Endothelial cell of umbilical vein (primary cell): Measurements from ENCODE around the gene SBF1. TPM values are rescaled to one million over a fixed set of nuclear protein-coding genes. Genes with fewer than 3 reads are reported as not detected.

Experiments used
- BruUV-seq: library from RNA; stranded (reverse); fragments of 400-500 nt; replicated peaks from 2 replicates; lab custom pipeline; 2021; lab: Mats Ljungman, UMichigan
- CTCF ChIA-PET: fragments of 300-600, 350-600 bp; sonication (Branson Sonifier 250); formaldehyde crosslinking; loops from one replicate; lab custom pipeline; 2021; ENCODE audit warnings: antibody characterized with exemption, inconsistent platforms; lab: Charles Lee
- POLR2A ChIA-PET: fragments of 300-600, 350-600 bp; sonication (Branson Sonifier 250); formaldehyde crosslinking; loops from one replicate; lab custom pipeline; 2021; ENCODE audit warnings: antibody characterized with exemption, inconsistent platforms; lab: Charles Lee
- DNase-seq: peaks from one replicate; pipeline ENCODE4 v3.0.0-alpha.2; 2011; ENCODE audit warnings: low read depth, low spot score
- FAIRE-seq: peaks from 2 replicates; lab custom pipeline; 2011; peaks lifted over from hg19 to GRCh38; lab: Jason Lieb, UNC
- H2AFZ ChIP-seq: 2 replicates; pipeline ENCODE4 v1.6.0; 2012; ENCODE audit warnings: low read depth, low read length, control low read depth, inconsistent platforms
- H3K27ac ChIP-seq: 2 replicates; pipeline ENCODE4 v1.5.1; 2011; ENCODE audit warnings: low read depth, mild to moderate bottlenecking, control low read depth, low read length, moderate library complexity; ENCODE audit not compliant: insufficient read depth
- H3K27me3 ChIP-seq, 2 experiments: 2 replicates each; pipeline versions ENCODE4 v1.6.0 to v1.6.1; 2011; ENCODE audit warnings: low read length in 2 of 2, mixed read lengths in 1 of 2; ENCODE audit not compliant: control insufficient read depth in 2 of 2, insufficient read depth in 2 of 2
- H3K36me3 ChIP-seq, 2 experiments: 2 replicates in 1 of 2; 3 replicates in 1 of 2; pipeline ENCODE4 v1.5.1; 2011; ENCODE audit warnings: low read length in 2 of 2, mild to moderate bottlenecking in 1 of 2, moderate library complexity in 1 of 2; ENCODE audit not compliant: control insufficient read depth in 2 of 2, insufficient read depth in 2 of 2; ENCODE audit errors: extremely low read depth in 1 of 2
- H3K4me1 ChIP-seq: 3 replicates; pipeline ENCODE4 v1.5.1; 2011; ENCODE audit warnings: mild to moderate bottlenecking, low read length; ENCODE audit not compliant: control insufficient read depth, insufficient read depth; ENCODE audit errors: extremely low read depth
- H3K4me2 ChIP-seq: 2 replicates; pipeline ENCODE4 v1.6.1; 2011; ENCODE audit warnings: low read length, control low read depth, mixed read lengths; ENCODE audit not compliant: insufficient read depth
- H3K4me3 ChIP-seq, 3 experiments: fragments of 200-600 bp in 1 of 3; sonication (generic), shearing (Covaris generic) in 1 of 3; replicated peaks in 1 of 3; 2 replicates each; pipeline ENCODE4 v1.5.1; 2011 to 2016; ENCODE audit warnings: control low read depth in 3 of 3, low read length in 3 of 3, mild to moderate bottlenecking in 2 of 3, inconsistent platforms in 1 of 3, low read depth in 1 of 3, moderate library complexity in 1 of 3; ENCODE audit not compliant: insufficient read depth in 1 of 3
- H3K79me2 ChIP-seq: 2 replicates; pipeline ENCODE4 v1.6.0; 2012; ENCODE audit warnings: low read length, inconsistent platforms; ENCODE audit not compliant: control insufficient read depth, insufficient read depth
- H3K9ac ChIP-seq: replicated peaks from 2 replicates; pipeline ENCODE3; 2011; ENCODE audit warnings: low read length, control low read depth; ENCODE audit not compliant: insufficient read depth; ENCODE audit errors: extremely low read depth
- H3K9me1 ChIP-seq: replicated peaks from 3 replicates; pipeline ENCODE4 v1.6.0; 2011; ENCODE audit warnings: mild to moderate bottlenecking, low read length; ENCODE audit not compliant: control insufficient read depth, insufficient read depth; ENCODE audit errors: extremely low read depth
- H3K9me3 ChIP-seq: replicated peaks from 2 replicates; pipeline ENCODE4 v1.5.1; 2012; ENCODE audit warnings: low read length, inconsistent platforms; ENCODE audit not compliant: control insufficient read depth, insufficient read depth
- H4K20me1 ChIP-seq: replicated peaks from 2 replicates; pipeline ENCODE3; 2011; ENCODE audit warnings: mild to moderate bottlenecking, low read length; ENCODE audit not compliant: control insufficient read depth, insufficient read depth; ENCODE audit errors: extremely low read depth
- CTCF ChIP-seq, 2 donors: IDR thresholded peaks; 1 replicate in 1 of 2; 2 replicates in 1 of 2; pipeline ENCODE4 v1.5.1; 2011; ENCODE audit warnings: low read length in 2 of 2, mild to moderate bottlenecking in 2 of 2, moderate library complexity in 2 of 2, control low read depth in 1 of 2, inconsistent platforms in 1 of 2, low read depth in 1 of 2; ENCODE audit not compliant: insufficient read depth in 1 of 2; ENCODE audit errors: extremely low read depth in 1 of 2
- EZH2 ChIP-seq: IDR thresholded peaks from 2 replicates; pipeline ENCODE4 v1.6.1; 2012; ENCODE audit warnings: borderline replicate concordance, low read depth, mild to moderate bottlenecking, moderate library complexity, low read length, inconsistent platforms; ENCODE audit not compliant: severe bottlenecking
- FOS ChIP-seq: IDR thresholded peaks from 2 replicates; pipeline ENCODE4 v1.6.1; 2011; ENCODE audit warnings: mild to moderate bottlenecking, low read length, moderate library complexity, borderline replicate concordance; ENCODE audit not compliant: insufficient read depth
- GATA2 ChIP-seq: IDR thresholded peaks from 2 replicates; pipeline ENCODE4 v1.7.0; 2011; ENCODE audit warnings: low read depth, mild to moderate bottlenecking, moderate library complexity, mixed read lengths, low read length; ENCODE audit not compliant: insufficient read length, insufficient read depth
- JUN ChIP-seq: IDR thresholded peaks from 2 replicates; pipeline ENCODE4 v1.6.1; 2011; ENCODE audit warnings: borderline replicate concordance, low read depth; ENCODE audit not compliant: insufficient read length, insufficient read depth
- MAX ChIP-seq: IDR thresholded peaks from 2 replicates; pipeline ENCODE4 v1.6.1; 2011; ENCODE audit not compliant: insufficient read depth, insufficient read length
- MYC ChIP-seq: IDR thresholded peaks from one replicate; pipeline ENCODE4 v1.6.1; 2011; ENCODE audit warnings: mild to moderate bottlenecking, low read depth, low read length
- POLR2A ChIP-seq: IDR thresholded peaks from 2 replicates; pipeline ENCODE4 v1.6.1; 2012; ENCODE audit warnings: low read depth, mild to moderate bottlenecking, control low read depth, low read length
- POLR2AphosphoS5 ChIP-seq: IDR thresholded peaks from 2 replicates; pipeline ENCODE4 v1.6.1; 2012; ENCODE audit warnings: low read depth, mild to moderate bottlenecking, control low read depth, low read length, moderate library complexity; ENCODE audit not compliant: insufficient read depth
- dilution Hi-C: fragments of 300-500 bp; cut with MboI; formaldehyde crosslinking; loops from one replicate; pipeline ENCODE4 v1.15.0; 2019; ENCODE audit warnings: low sequenced_read_pairs; ENCODE audit not compliant: extremely low pct_ligation_motif_present
- intact Hi-C: fragments of 100-400 bp; cut with micrococcal nuclease; formaldehyde crosslinking; loops from one replicate; pipeline ENCODE4 v1.10.0; 2022
- polyA plus RNA-seq, 4 experiments: library from polyadenylated mRNA; depleted of rRNA in 3 of 4; stranded (reverse) in 3 of 4; unstranded in 1 of 4; fragments of >200 nt; gene quantifications; 2 replicates each; pipeline versions ENCODE4 v1.2.1 to v1.2.3, GENCODE V29; 2011 to 2012; ENCODE audit warnings: missing spikeins in 1 of 4
- total RNA-seq: library from RNA; stranded (reverse); gene quantifications from 2 replicates; pipeline ENCODE4 v1.2.3, GENCODE V29; 2021

Gene SBF1
- total and polyA plus RNA-seq, 2 donors (not counting 3 experiments of a cell fraction or from before 2014, with no cell fraction given) = 36.3 to 68.6 TPM

- no peak overlapping the region for H2AFZ ChIP-seq
- DNase-seq (no peak), FAIRE-seq (no peak)
- no peaks in the 10 kb centered on the region for H3K9me1 ChIP-seq
- peaks cover 0 to 9% of the 10 kb centered on the region in 2 experiments for H3K36me3 ChIP-seq
- ChIA-PET POLR2A (no interaction called here), CTCF (interaction anchor here (1.4 kb wide), 1 partner anchor 9 kb away, joined by 5 read pairs; the partner anchor contains the start of gene SCO2)
- H4K20me1 ChIP-seq = no peaks in the 10 kb centered on the region
- H3K27me3 ChIP-seq = no peaks in the 10 kb centered on the region
- peaks cover 3% of the 10 kb centered on the region for H3K4me1 ChIP-seq
- no peak overlapping the region for H3K9ac ChIP-seq
- H3K4me2 ChIP-seq = no peak overlapping the region
- H3K27ac ChIP-seq = no peak overlapping the region
- dilution Hi-C loops = no loop called here
- no peak for TF ChIP-seq POLR2A
- intact Hi-C loops = no loop called here
- no peak overlapping the region for H3K4me3 ChIP-seq
- peaks cover 15% of the 10 kb centered on the region for H3K79me2 ChIP-seq
- BruUV-seq = no TSS peak
- no peaks in the 10 kb centered on the region for H3K9me3 ChIP-seq
Measured at GRCh38 chr22:50516891-50517290, 42.1 kb upstream of the SBF1 start.

GRCh38 chr22:50516068-50516467 is 41.2 kb upstream of the SBF1 start:
- Histone ChIP-seq H3K9me1 (no peaks in the 10 kb centered on the region), H3K27me3 (no peaks in the 10 kb centered on the region), H3K4me1 (peaks cover 3% of the 10 kb centered on the region), H3K36me3 (peaks cover 0 to 5% of the 10 kb centered on the region in 2 experiments), H4K20me1 (no peaks in the 10 kb centered on the region), H3K9me3 (no peaks in the 10 kb centered on the region), H3K79me2 (peaks cover 16% of the 10 kb centered on the region), H3K27ac (no peak overlapping the region), H3K4me3 (no peak overlapping the region), H3K4me2 (no peak overlapping the region), H2AFZ (no peak overlapping the region), H3K9ac (no peak overlapping the region)
- TF ChIP-seq MAX (no peak), MYC (no peak), CTCF (IDR thresholded peaks at IDR 0.05; ENCODE audit: extremely low read depth in 1 of 2, insufficient read depth in 1 of 2, low read depth in 1 of 2, low read length in 2 of 2) (no peak), EZH2 (no peak), POLR2AphosphoS5 (no peak), POLR2A (no peak), FOS (no peak), JUN (no peak), GATA2 (no peak)
- DNase-seq = no peak
- no peak for FAIRE-seq
- dilution Hi-C loops = no loop called here
- ChIA-PET POLR2A (no interaction called here), CTCF (interaction anchor here (3.0 kb wide), 1 partner anchor 9 kb away, joined by 23 read pairs; the partner anchor contains the start of gene SCO2)
- intact Hi-C loops = no loop called here
- BruUV-seq = no TSS peak
